ENCODE measurements around the gene KRTAP9-9.

GRCh38 chr17:41231731-41232130 lies 23.5 kb upstream of the KRTAP9-9 start:
- TF ChIP-seq CTCF (IDR thresholded peaks at IDR 0.05; ENCODE audit: borderline replicate concordance, extremely low read depth, low read length, poor library complexity, severe bottlenecking) (no peak), EZH2 (IDR thresholded peaks at IDR 0.05; ENCODE audit: borderline replicate concordance, low read depth, low read length, severe bottlenecking) (no peak)

Data from DND-41 (cell line).